Activated CD4-positive, alpha-beta T cell treated with anti-CD3 and anti-CD28 coated beads, Interleukin-2, amount 50 U/mL, for 24 hours (primary cell): ENCODE data around the gene TCEANC2.
"Not testable (repeated sequence)": the region's sequence is repeated elsewhere in the genome, so short reads cannot be mapped to it uniquely, and the experiment has no call there.

Experiments
- DNase-seq, 2 donors: peaks; one replicate each; pipeline ENCODE4 v3.0.0-alpha.2; 2020; ENCODE audit warnings: low read depth in 1 of 2, low spot score in 1 of 2

The TCEANC2 gene

DNA sequence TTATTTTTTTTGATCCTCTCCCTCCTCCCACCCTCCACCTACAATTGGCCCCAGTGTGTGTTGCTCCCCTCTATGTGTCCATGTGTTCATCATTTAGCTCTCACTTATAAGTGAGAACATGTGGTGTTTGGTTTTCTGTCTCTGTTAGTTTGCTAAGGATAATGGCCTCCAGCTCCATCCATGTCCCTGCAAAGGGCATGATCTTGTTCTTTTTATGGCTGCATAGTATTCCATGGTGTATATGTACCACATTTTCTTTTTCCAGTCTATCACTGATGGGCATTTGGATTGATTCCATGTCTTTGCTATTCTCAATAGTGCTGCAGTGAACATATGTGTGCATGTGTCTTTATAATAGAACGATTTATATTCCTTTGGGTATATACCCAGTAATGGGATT is 28.6 kb upstream of the TCEANC2 start:
- DNase-seq: not testable (repeated sequence)

DNA sequence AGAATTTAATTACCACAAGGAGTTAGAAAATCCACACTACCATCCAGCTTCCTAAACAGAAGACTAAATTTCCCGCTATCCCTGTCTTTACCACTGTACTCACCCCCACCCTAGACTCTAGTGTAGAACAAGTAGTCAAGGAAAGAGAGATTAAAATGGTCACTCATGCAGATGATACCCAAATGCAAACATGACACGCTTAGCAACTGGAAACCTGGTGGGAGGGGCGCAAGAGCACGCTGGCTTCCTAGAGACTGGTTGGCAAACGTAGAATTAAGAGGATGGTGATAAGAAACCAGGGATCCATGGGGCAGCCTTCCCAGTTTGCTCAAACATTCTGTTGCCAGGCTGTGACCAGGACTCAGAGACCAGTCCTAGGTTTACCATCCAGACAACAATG is 25.6 kb upstream of the TCEANC2 start:
- DNase-seq: no peak

DNA sequence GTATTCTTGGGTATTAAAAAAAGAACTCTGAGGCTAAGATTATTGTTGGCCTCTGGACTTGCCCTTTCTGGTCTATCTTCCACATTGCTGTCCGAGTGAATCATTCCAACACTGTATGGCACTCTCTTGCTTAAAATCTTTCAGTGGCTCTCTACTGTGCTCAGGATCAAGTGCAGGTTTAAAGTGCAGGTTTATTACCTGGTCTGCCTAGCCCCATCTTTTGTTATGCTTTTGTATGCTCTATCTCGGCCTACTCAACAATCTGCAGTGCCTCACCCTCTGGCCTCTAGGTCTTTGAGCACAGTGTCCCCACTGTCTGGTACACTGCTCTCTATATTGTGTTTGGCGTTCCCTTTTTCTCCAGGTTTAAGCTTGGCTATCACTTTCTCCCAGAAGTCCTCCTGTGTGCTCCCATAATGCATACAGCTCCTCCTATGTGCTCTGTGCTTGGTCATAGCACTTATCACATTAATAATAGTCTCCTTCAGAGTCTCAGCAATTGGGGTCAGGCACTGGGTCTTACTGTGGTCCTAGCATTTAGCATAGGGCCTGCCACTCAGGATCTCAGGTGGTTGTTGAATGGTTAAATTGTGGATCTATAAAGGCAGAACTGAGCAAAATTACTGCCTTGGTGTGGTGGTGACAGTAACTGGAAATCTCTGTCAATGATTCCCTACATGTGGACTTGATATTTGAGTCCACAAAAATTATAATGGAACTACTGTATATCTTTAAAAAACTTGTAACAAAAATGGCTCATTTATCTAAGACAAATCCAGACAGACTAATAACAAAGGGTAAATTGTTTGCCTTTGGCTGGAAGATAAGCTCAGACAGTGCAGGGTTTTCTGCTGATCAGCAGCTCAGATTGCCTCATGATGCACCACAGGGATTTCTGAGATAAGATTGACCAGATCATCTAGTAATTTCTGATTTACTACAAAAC is 24.8 kb upstream of the TCEANC2 start:
- no peak for DNase-seq

DNA sequence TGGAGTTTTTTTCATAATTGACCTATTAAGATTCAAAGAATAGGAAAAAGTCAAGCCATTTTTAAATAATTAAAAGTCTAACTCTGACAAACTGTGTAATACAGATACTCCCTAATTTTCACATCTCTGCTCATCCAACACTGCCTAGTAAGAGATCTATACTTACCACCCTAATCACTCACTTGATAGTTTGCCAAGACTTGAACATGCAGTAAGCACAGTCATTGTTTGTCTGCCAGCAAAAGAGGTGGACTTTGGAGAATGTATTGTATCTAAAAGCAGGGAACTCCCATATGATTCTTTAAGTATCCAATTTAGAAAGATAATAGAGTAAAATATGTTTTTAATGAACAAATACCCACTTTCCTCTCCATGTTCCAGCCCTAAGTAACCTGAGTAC is 15.9 kb upstream of the TCEANC2 start:
- DNase-seq: no peak

DNA sequence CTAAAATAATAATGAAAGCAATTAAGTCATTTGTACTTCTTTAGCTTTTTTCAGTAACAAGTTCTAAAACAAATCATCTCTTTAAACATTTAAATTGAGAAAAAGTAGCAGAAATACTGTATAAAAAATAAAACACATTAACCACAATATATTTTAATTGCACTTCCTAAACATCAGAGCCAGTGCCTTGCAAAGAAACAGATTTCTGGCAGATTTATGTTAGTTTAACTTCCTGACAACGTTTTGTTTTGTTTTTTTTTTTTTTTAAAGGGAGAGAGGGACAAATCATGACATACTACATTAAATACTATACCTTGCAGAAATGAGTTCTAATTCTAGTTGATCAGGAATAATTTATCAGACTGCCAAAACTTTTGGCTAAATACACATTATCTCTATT is 11.6 kb upstream of the TCEANC2 start:
- DNase-seq: no peak

DNA sequence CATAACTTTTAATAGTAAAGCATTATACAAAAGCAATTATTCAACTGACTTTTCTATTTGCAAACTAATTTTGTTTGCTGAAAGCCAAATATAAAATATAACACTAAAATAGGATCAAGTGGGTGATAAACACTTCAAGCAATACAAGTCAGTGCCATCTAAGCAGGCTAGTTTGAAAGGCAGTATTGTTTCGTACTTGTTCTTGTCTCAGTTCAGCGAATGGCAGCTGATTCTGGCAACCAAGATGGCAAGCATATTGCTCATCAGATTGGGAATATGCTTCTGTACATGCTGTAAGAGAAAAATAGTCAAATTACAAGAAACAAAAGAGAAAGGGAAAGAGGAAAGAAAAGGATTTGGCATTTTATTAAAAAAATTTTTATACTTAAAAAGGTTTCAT is 7.9 kb upstream of the TCEANC2 start:
- DNase-seq: no peak

DNA sequence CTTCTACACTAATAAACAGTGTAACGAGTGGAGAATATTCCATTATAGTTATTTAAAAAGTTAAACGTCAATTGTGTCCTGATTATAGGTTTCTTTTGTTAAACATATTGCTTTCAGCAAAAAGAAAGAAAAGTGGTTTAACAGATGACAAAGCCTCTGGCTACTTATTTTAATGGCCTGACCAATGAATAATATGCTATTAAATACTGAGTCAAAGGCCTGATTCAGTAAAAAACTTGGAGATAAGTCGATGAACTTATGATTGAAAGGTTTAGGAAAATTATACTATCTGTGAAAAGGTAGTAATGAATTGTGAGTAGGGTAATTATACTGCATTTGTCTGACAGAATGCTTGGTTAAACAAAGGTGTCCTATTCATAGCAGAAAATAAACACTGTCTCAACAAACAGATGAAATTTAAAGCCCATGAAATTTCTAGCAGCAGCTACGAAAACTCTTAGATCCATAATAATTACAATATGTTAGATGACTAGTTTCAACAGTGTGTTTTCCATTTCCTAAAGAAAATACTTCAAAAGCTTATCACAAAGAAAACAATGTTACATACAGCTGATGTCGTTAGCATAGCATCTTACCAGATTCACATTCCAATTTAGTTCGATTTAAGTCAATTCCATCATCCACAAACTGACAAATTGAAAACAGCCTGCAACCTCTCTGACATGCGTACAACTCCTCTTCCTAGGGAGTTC is 6.6 kb upstream of the TCEANC2 start:
- no peak for DNase-seq

DNA sequence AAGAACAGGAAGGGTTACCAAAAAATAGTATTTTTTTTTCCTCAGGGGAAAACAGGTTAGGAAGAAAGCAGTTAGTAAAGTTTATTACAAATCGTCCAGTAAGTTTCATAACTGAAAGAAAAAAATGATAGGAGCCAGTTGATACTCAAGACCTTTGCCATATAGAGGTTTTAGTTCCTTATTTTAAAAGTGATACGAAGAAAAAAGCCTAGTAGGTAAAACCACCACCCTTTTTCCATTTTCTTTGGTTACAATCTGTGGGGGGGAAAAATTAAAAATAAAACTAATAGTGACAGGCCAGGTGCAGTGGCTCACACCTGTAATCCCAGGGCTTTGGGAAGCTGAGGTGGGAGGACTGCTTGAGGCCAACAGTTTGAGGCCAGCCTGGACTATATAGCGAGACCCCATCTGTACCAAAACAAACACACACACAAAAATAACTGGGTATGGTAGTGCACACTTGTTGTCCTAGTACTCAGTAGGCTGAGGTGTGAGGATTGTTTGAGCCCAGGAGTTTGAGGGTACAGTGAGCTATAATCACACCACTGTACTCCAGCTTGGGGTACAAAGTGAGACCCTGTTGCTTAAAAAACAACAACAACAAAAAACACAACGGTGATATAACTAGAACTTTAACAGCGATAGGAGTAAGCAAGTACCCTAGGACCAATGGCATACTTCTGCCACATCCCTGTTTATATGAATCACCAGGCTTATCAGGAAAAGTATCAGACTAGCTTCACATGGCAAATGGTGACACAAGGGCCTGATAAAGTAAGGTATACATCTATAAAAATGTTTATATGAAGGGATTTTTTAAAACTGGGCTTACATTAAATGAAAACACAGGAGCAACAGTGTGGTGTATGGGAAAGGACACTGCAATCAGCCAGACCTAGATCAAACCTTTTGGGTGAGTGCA is 5.8 kb upstream of the TCEANC2 start:
- DNase-seq: no peak

DNA sequence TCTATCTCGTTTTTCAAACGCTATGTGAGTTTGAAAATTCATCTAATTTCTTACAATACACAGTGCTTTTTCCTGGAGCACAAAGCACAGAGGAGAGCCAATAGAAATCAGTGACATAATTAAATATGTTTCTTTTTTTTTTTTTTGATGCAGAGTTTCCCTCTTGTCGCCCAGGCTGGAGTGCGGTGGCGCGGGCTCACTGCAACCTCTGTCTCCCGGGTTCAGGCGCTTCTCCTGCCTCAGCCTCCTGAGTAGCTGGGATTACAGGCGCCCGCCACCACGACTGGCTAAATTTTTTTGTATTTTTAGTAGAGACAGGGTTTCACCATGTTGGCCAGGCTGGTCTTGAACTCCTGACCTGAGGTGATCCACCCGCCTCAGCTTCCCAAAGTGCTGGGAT is 3.0 kb upstream of the TCEANC2 start:
- DNase-seq: not testable (repeated sequence)

DNA sequence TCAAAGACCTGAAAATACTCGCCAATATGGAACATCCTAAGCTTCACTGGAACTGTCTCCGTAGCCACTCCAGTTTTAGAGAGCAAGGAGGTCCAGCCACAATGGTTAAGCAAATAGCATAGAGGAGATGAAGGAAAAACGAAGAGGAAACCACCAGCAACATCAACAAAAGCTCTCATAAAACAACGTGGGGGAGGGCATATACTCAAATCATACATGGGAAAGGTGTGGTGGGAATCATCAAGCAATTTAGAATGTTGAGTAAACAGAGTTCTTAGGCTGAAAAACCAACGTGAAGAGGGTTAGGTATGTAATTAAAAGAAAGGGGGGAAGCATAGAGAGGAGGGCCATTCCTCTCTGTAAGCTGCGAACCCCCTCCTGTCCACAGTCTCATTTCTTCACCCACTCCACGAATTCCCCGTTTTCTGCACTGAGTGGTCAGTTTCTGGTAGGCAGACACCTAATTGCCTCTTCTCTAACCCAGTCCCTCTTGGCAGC is 1.4 kb upstream of the TCEANC2 start:
- DNase-seq: no peak

DNA sequence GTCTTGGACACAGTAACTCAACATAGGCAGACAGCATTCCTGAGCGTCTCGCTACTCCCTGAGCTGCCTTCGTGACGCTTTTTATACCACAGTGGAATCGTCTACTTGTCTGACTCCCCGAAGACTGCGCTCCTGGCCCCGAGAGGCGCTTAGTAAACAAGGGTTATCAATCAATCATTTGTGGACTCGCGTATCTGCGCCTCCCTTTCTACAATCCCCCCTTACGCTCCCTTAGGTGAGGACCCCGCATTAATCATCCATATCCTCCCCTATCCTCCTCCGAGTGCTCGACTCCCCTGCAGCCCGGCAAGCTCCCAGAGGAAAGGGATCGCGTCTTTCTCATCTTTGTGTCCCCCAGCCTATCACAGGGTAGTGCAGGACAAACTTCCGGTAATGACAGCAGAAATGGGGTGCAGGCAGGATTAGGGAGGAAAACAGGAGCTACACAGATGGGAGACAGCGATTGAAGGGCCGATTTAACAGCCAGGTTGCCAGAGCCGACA is 926 bp upstream of the TCEANC2 start:
- peak in 1 of 2 donors; percentile 26 for DNase-seq

DNA sequence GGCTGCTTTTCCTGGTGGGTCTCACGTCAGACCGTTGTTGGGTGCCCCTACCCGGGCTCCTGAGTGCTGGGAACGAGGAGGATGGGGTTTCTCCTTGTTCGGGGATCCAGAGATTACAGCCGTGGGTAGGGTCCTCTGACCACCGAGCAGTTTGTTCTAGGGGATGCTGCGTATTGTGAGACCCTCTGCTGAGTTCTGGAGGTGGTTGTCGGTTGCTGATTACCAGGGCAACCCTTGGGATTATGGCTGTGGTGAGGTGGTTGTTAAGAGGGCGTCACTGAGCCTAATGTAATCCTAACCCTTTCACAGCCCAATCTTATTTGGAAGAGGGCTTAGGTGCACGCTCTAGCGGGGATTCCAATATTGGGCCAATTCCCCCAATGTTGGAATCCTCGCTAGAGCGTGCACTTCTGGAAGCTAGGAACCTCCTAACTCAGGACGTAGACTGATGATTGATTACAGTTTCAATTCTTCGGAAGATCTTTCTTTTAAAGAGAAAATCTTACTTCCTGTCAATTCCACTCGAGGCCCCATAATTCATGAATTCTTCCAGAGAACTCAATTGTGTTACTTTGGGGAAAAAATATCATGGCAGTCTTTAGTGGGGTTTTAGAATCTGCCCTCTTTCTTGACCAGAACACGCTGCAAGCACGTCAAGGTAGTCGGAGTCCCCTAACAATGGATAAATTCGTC is 483 bp downstream of the TCEANC2 start:
- no peak for DNase-seq

DNA sequence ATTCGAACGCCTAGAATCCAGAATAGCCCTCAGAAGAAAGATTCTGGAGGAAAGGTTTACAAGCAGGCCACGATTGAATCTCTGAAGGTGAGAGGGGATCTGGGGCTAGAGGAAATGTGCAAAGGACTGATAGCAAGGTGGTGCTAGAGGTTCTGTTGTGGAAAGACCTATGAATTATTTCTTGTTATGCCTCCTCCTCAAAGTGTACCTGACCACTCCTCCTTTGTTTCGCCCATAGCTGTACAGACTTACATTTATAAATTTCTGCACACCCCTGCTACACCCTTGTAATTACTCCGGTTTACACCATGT is 986 bp downstream of the TCEANC2 start:
- no peak for DNase-seq

DNA sequence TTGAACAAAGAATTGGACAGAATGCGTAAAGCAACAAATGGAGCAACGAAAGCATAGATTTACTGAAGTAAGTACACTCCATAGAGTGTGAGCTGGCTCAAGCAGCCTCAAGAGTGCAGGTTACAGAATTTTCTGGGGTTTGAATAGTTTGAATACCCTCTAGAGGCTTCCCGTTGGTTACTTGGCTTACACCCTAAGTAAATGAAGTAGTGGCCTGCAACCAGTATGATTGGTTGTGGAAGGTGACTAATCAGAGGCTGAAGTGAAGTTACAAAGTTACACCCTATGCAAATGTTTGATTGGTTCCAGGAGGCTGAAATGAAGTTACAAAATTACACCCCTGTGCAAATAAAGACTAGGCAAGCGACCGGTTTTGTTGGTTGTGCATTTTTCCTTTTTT is 10.9 kb downstream of the TCEANC2 start:
- no peak for DNase-seq

DNA sequence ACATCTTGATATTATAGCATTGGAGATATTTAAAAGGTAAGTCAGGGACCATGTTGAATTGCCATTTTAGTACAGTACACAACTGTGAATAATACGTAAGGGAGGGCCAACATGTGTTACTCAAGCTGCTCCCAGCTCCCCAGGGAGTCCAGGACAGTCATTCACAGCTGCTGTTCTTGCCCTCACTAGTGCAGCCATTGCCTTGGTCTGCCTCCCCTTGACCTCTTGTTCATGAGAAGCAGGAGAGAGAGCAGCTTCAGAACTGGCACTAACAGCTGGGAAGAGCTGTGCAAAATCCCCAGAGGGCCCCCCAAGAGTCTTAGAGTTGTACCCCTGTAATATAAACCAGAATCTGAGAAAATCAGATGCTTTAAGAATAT is 16.4 kb downstream of the TCEANC2 start:
- no peak for DNase-seq

DNA sequence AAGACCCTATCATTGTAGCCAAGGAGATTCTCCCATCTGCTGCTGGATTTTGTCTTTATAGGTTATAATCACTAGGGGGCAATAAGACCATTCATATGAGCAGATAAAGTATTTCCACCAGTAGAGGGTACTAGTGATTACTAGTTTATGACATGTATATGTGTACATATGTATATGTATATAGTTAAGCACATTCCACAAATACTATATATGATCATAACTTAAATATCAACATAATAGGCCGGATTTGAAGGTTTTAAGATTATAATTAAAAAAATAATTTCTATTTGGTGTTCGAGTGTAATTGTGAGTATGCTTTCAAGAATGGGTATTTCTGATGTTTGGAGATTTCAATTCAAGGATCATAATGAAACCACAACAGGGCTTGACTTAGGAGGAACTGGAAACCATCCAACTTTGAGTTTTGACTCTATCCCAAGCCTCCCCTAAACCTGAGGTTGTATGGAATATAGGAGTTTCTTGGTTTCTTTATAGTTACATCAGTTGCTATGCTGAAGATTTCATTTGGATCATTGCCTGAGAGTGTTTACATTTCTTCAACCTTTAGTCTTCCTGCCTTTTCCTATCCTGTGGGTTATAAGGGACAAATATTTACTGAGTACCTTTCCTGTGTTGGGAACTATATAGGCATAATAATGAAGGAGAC is 16.9 kb downstream of the TCEANC2 start:
- no peak for DNase-seq

DNA sequence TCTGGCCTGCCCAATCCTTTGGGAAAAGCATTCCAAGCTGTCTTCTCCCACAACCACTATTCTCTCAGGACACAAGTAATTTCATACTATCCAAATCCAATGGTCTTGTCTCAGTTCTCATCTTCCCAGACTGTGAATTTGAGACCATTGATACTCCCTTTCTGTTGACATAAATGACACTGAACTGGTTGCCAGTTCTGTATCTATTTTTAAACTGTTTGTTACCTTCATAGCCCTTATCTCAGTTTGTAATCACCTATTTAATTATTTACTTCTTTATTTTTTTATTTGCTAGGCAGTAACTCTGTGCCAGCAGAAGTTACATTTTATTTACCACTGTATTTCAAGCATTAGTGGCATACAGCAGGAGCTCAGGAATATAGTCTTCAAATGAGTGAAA is 24.0 kb downstream of the TCEANC2 start:
- no peak for DNase-seq

DNA sequence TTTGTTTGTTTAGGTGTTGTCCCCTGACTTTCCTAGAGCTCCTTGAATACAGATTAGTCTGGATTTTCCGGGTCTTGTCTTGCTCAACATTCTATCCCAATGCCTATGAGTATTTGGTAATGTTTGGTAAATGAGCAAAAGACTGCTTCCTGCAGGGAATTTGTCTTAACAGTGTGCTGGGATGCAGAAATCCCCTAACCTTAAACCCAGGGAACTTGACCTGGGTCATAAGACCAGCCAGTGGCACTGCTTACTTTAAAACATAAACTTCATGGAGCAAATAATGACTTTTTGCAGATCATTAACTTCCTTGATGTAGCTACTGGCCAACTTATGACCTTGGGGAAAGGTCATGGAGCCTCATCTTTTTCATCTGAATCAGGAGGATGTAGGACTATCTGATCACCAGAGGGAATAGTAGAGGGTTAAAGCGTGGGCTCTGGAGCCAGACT is 27.2 kb downstream of the TCEANC2 start:
- DNase-seq: no peak

DNA sequence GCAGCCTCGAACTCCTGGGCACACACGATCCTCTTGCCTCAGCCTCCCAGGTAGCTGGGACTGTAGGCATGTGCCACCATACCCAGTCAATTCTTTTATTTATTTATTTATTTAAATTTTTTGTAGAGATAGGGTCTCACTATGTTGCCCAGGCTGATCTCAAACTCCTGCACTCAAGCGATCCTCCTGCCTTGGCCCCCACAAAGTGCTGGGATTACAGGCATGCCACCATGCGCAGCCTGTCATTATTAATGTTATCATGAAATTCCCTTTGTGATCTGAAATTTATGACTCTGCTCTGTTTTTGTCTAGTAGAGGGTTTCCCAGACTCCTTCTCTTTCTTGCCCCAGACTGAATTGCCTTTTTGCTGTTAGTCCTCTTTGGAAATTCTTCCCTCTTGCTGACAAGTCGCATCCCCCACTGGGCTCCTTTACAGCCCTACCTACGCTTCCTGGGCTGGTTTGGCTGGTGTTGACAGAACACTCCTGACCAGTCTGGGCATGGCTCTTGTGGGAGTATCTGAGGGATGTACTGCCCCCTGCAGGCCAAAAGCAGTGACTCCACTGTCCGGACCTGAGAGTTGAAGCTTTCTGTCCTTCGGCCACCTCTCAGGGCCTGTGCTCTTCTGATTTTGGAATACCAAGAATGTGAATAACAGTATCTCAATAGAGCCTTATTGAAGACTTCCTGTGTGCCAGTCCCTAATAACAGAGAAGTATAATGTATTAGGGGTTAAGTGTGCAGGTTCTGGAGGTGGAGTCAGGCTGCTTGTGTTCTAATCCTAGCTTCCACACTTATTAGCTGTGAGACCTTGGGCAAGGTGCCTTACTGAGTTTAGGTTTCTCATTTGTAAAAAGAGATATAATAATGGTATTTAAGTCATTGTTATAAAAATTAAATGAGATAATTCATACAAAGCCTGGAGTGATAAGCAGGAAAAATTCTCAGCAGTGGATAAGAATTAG is 28.2 kb downstream of the TCEANC2 start:
- DNase-seq: peak; percentile 19 to 29
